ENCODE measurements around the gene GPRC5C.
"Not testable (repeated sequence)": the region's sequence is repeated elsewhere in the genome, so short reads cannot be mapped to it uniquely, and the experiment has no call there.

GPRC5C gene

GRCh38 chr17:74485022-74485743 lies 53.3 kb downstream of the GPRC5C start (continued):
- TF ChIP-seq CSDC2 (CRISPR knock-in tag; IDR thresholded peaks at IDR 0.05) (no peak), ARNTL (CRISPR knock-in tag; IDR thresholded peaks at IDR 0.05; ENCODE audit: borderline replicate concordance, low read depth) (no peak), ZNF565 (CRISPR knock-in tag; conservative IDR thresholded peaks at IDR 0.05; ENCODE audit: low read depth) (no peak)

GRCh38 chr17:74485841-74486240 lies 54.0 kb downstream of the GPRC5C start:
- TF ChIP-seq ZFP3 (CRISPR knock-in tag; IDR thresholded peaks at IDR 0.05) (no peak), ZC3H10 (CRISPR knock-in tag; IDR thresholded peaks at IDR 0.05) (no peak), ESRRG (CRISPR knock-in tag; IDR thresholded peaks at IDR 0.05) (no peak), OSR1 (CRISPR knock-in tag; IDR thresholded peaks at IDR 0.05) (no peak), CSRNP3 (CRISPR knock-in tag; IDR thresholded peaks at IDR 0.05) (no peak), ZFP30 (CRISPR knock-in tag; IDR thresholded peaks at IDR 0.05) (no peak), ISL1 (CRISPR knock-in tag; IDR thresholded peaks at IDR 0.05) (no peak), BACH2 (CRISPR knock-in tag; IDR thresholded peaks at IDR 0.05; ENCODE audit: borderline replicate concordance) (no peak), CREB5 (CRISPR knock-in tag; IDR thresholded peaks at IDR 0.05; ENCODE audit: low read depth) (no peak), CSDC2 (CRISPR knock-in tag; IDR thresholded peaks at IDR 0.05) (no peak), GLIS3 (CRISPR knock-in tag; IDR thresholded peaks at IDR 0.05) (no peak), POU6F1 (CRISPR knock-in tag; IDR thresholded peaks at IDR 0.05; ENCODE audit: borderline replicate concordance, low read depth) (no peak), ZNF70 (CRISPR knock-in tag; IDR thresholded peaks at IDR 0.05) (no peak), ARNTL (CRISPR knock-in tag; IDR thresholded peaks at IDR 0.05; ENCODE audit: borderline replicate concordance, low read depth) (no peak), TOX (CRISPR knock-in tag; IDR thresholded peaks at IDR 0.05; ENCODE audit: borderline replicate concordance) (no peak), RARB (CRISPR knock-in tag; IDR thresholded peaks at IDR 0.05) (no peak), ZNF565 (CRISPR knock-in tag; conservative IDR thresholded peaks at IDR 0.05; ENCODE audit: low read depth) (no peak)
- ATAC-seq = no peak

GRCh38 chr17:74488276-74488675 lies 56.4 kb downstream of the GPRC5C start:
- not testable (repeated sequence) for ATAC-seq

- ATAC-seq = no peak
- TF ChIP-seq OSR1 (CRISPR knock-in tag; IDR thresholded peaks at IDR 0.05) (no peak), TCF4 (CRISPR knock-in tag; IDR thresholded peaks at IDR 0.05; ENCODE audit: borderline replicate concordance) (no peak), RARB (CRISPR knock-in tag; IDR thresholded peaks at IDR 0.05) (no peak), ISL1 (CRISPR knock-in tag; IDR thresholded peaks at IDR 0.05) (no peak), ESRRG (CRISPR knock-in tag; IDR thresholded peaks at IDR 0.05) (no peak), GLIS3 (CRISPR knock-in tag; IDR thresholded peaks at IDR 0.05) (no peak), POU6F1 (CRISPR knock-in tag; IDR thresholded peaks at IDR 0.05; ENCODE audit: borderline replicate concordance, low read depth) (no peak), ZFP3 (CRISPR knock-in tag; IDR thresholded peaks at IDR 0.05) (no peak), PPARA (CRISPR knock-in tag; IDR thresholded peaks at IDR 0.05; ENCODE audit: borderline replicate concordance) (no peak), ZNF8 (CRISPR knock-in tag; IDR thresholded peaks at IDR 0.05) (no peak), ZNF70 (CRISPR knock-in tag; IDR thresholded peaks at IDR 0.05) (no peak), CREB5 (CRISPR knock-in tag; IDR thresholded peaks at IDR 0.05; ENCODE audit: low read depth) (no peak), ZC3H10 (CRISPR knock-in tag; IDR thresholded peaks at IDR 0.05) (no peak), ARNTL (CRISPR knock-in tag; IDR thresholded peaks at IDR 0.05; ENCODE audit: borderline replicate concordance, low read depth) (no peak), BACH2 (CRISPR knock-in tag; IDR thresholded peaks at IDR 0.05; ENCODE audit: borderline replicate concordance) (no peak), SNAI2 (CRISPR knock-in tag; IDR thresholded peaks at IDR 0.05) (no peak), ZNF565 (CRISPR knock-in tag; conservative IDR thresholded peaks at IDR 0.05; ENCODE audit: low read depth) (no peak), CSRNP3 (CRISPR knock-in tag; IDR thresholded peaks at IDR 0.05) (no peak), TOX (CRISPR knock-in tag; IDR thresholded peaks at IDR 0.05; ENCODE audit: borderline replicate concordance) (no peak)
Observed at GRCh38 chr17:74490716-74491115, 58.8 kb downstream of the GPRC5C start.

All from SK-N-SH treated with all-trans-retinoic acid at 6 μM for 48 hours (cell line).